ENCODE data around the gene NOD2. TPM values are rescaled to one million over a fixed set of nuclear protein-coding genes. Genes with fewer than 3 reads are reported as not detected.

NOD2 gene
- total RNA-seq (2022; extraction: Qiagen RNA extraction) = 0.01 to 0.21 TPM (median 0.04 TPM) in 4 of 5 replicates, not detected in the other

DNA sequence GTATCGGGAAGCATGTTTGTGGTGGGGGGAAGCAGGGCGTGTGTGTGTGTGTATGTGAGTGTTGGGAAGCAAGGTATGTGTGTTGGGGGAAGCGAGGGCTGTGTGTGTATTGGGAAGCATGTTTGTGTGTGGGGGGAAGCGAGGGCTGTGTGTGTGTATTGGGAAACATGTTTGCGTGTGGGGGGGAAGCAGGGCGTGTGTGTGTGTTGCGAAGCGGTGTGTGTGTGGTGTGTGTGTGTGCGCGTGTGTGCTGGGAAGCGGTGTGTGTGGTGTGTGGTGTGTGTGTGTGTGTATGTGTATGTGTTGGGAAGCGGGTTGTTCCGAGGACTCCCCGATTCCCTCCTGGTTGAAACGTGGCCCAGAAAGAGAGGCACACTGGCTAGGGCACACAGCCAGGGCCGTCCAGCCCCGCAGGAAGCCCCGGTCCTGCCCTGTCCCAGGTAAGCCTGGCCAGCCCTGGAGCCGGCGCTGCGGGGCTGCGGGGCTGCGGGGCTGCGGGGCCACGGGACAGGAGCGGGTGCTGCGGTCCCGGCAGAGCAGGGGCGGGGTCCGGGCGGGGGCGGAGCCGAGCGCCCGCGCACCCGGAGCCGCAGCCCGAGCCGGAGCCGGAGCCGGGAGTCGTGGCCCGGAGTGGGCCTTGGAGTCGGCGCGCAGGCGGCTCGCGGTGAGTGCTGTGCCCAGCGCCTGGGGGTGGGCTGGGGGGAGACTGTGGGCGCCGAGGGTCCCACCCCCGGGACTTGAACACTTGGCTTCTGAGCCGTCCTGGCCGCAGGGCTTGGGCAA, at the start of gene NOD2:
TSS of gene NOD2 (plus strand) at position 608 of the 783 bp plus-strand sequence. CDS start 5,890 bp downstream, outside the sequence.

DNA sequence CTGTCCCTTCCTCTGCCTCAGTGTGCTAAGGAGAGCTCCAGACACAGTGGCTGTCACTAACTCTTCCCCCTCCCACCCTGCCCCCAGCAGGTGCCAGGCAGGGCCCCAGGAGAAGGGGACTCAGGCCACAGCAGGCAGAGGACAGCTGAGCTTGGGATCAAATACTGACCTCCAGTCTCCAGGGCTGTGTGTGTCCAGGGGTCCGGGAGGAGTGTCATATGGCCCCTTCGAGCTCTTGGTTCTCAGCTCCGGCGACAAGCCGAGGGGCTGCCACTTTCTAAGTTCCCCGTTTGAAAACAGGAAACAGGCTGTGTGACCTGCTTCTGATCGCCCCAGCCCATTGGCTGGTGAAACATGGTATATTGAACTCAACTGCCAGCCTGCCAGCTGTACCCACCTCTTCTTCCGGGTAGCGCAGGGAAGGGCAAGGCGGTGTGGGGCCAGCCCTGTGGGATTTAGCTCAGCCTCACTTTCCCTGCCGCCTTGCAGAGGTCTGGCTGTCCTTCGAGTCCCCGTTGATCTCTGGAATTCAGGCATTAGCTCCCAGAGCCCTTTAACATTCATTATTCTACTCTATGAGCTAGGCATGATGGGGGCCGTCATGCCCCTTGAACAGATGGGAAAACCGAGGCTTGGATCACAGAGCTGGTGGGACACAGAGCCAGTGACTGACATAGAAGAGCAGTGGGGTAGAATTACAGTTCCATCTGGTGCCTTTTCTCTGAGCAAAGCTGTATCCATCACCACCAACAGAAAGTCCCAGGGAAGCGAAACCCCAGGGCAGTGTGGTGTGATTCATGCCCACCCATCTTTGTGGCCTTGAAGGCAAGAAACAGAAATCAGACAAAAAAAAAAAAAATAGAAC, 12.2 kb upstream of the NOD2 start, which contains the start of gene SNX20:
TSS of gene SNX20 (minus strand) at position 292 of the 865 bp plus-strand sequence. CDS start 3,786 bp downstream, outside the sequence.

DNA sequence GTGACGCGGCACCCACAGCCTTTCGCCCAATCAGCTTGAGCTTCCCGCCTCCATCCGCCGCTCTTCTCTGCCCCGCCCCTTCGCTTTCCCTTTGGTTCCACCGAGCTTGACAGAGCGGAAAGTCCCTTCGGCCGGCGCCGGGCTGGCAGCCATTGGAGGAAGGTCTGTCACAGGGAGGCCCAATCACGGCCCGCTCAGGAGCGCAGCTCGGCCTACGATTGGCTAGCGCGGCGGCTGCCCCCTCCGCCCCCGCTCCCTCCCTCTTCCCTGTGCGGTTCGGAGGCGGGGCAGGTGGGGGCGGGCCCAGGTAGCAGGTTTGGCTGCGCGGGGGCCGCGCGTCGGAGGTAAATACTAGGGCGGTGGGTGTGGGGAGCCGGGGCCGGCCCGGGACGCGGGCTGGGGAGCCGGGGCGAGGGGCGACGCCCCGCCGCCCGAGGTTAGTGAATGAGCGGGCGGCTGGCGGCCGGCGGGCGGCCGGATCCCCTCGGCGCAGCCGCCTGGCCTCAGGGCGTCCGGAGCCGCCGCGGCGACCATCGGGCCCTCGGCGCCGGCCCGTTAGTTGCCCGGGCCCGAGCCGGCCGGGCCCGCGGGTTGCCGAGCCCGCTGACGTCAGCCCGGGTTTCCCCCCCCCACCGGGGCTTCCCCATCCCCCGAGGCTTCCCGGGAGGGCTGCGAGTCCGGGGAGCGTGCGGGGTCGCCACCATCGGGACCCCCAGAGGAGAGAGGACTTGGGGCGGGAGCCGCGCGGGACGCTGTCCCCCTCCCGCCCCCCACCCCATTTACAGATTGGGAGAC, 48.6 kb downstream of the NOD2 start, which contains the start of gene CYLD:
TSS of gene CYLD (plus strand) at position 306 of the 795 bp plus-strand sequence. CDS start 7,613 bp downstream, outside the sequence.

Other genes with a start within 250 kb of the NOD2 start
- 0.14 to 0.70 TPM (median 0.38 TPM) in 5 replicates for gene NKD1, start 145.2 kb upstream of the NOD2 start, total RNA-seq (2022; extraction: Qiagen RNA extraction)
- not detected in 5 replicates for gene SNX20, start 12.3 kb upstream of the NOD2 start, total RNA-seq (2022; extraction: Qiagen RNA extraction)
- gene CYLD, start 48.5 kb downstream of the NOD2 start, total RNA-seq (2022; extraction: Qiagen RNA extraction) = 10.7 to 16.1 TPM (median 12.9 TPM) in 5 replicates

All from A549 treated with Hydrocortisone at 1 μM for 4 hours (cell line).